ENCODE data around the gene AMPD3. TPM values are rescaled to one million over a fixed set of nuclear protein-coding genes. Genes with fewer than 3 reads are reported as not detected.

AMPD3 gene
- total RNA-seq, 2 experiments from 2014 or later: 13.2 to 14.1 TPM

- no peak for TF ChIP-seq CTCF (IDR thresholded peaks at IDR 0.05)
- Histone ChIP-seq H3K27me3 (ENCODE audit: control insufficient read depth in 1 of 2, insufficient read depth in 2 of 2, low read length in 2 of 2) (no peaks in the 10 kb centered on the region), H3K9me3 (ENCODE audit: control insufficient read depth in 1 of 2, insufficient read depth in 1 of 2, low read length in 2 of 2) (no peaks in the 10 kb centered on the region), H3K4me3 (ENCODE audit: low read length) (no peak overlapping the region), H3K36me3 (ENCODE audit: insufficient read depth, low read length) (peaks cover 87% of the 10 kb centered on the region), H3K4me1 (ENCODE audit: insufficient read depth, low read length) (no peaks in the 10 kb centered on the region), H3K27ac (ENCODE audit: low read depth in 1 of 2, low read length in 2 of 2) (no peak overlapping the region)
- CTCF ChIA-PET: interaction anchor here (1.0 kb wide), 1 partner anchor 43 kb away, joined by 3 read pairs; the partner anchor contains the start of gene RNF141
- ATAC-seq (ENCODE audit: poor library complexity) (no peak), DNase-seq (no peak)
- Mint-ChIP-seq H3K36me3 (ENCODE audit: low read depth) (peaks cover 94% of the 10 kb centered on the region), H3K4me1 (ENCODE audit: low read depth) (no peaks in the 10 kb centered on the region), H3K27me3 (no peaks in the 10 kb centered on the region), H3K27ac (no peak overlapping the region), H3K4me3 (no peak overlapping the region), H3K9me3 (no peaks in the 10 kb centered on the region)
- POLR2A ChIA-PET: no interaction called here
- intact Hi-C loops (cut with DNase I, micrococcal nuclease): no loop called here
Observed at GRCh38 chr11:10498022-10498400, 42.9 kb downstream of the AMPD3 start.

- TF ChIP-seq CTCF (IDR thresholded peaks at IDR 0.05): no peak
- Histone ChIP-seq H3K4me3 (ENCODE audit: low read length) (no peak overlapping the region), H3K4me1 (ENCODE audit: insufficient read depth, low read length) (no peaks in the 10 kb centered on the region), H3K27ac (ENCODE audit: low read depth in 1 of 2, low read length in 2 of 2) (no peak overlapping the region), H3K27me3 (ENCODE audit: control insufficient read depth in 1 of 2, insufficient read depth in 2 of 2, low read length in 2 of 2) (no peaks in the 10 kb centered on the region), H3K9me3 (ENCODE audit: control insufficient read depth in 1 of 2, insufficient read depth in 1 of 2, low read length in 2 of 2) (no peaks in the 10 kb centered on the region), H3K36me3 (ENCODE audit: insufficient read depth, low read length) (peaks cover 87% of the 10 kb centered on the region)
- POLR2A ChIA-PET: no interaction called here
- no peak overlapping the region for H3K4me3 Mint-ChIP-seq
- H3K27ac Mint-ChIP-seq: no peak overlapping the region
- intact Hi-C loops (cut with DNase I, micrococcal nuclease): no loop called here
- CTCF ChIA-PET: interaction anchor here (1.0 kb wide), 1 partner anchor 43 kb away, joined by 3 read pairs; the partner anchor contains the start of gene RNF141
- no peaks in the 10 kb centered on the region for H3K4me1 Mint-ChIP-seq (ENCODE audit: low read depth)
- peaks cover 91% of the 10 kb centered on the region for H3K36me3 Mint-ChIP-seq (ENCODE audit: low read depth)
- H3K9me3 Mint-ChIP-seq: no peaks in the 10 kb centered on the region
- DNase-seq (no peak), ATAC-seq (ENCODE audit: poor library complexity) (no peak)
- H3K27me3 Mint-ChIP-seq: no peaks in the 10 kb centered on the region
Observed at GRCh38 chr11:10498426-10499250, 43.6 kb downstream of the AMPD3 start.

GRCh38 chr11:10499452-10499851 is 44.4 kb downstream of the AMPD3 start:
- Mint-ChIP-seq H3K4me1 (ENCODE audit: low read depth) (no peaks in the 10 kb centered on the region), H3K27ac (no peak overlapping the region), H3K27me3 (no peaks in the 10 kb centered on the region), H3K9me3 (no peaks in the 10 kb centered on the region), H3K4me3 (no peak overlapping the region), H3K36me3 (ENCODE audit: low read depth) (peaks cover 83% of the 10 kb centered on the region)
- H3K36me3 ChIP-seq (ENCODE audit: insufficient read depth, low read length): peaks cover 87% of the 10 kb centered on the region
- intact Hi-C loops (cut with DNase I, micrococcal nuclease): no loop called here
- no peak for TF ChIP-seq CTCF (IDR thresholded peaks at IDR 0.05)
- no peaks in the 10 kb centered on the region for H3K27me3 ChIP-seq (ENCODE audit: control insufficient read depth in 1 of 2, insufficient read depth in 2 of 2, low read length in 2 of 2)
- no peaks in the 10 kb centered on the region for H3K9me3 ChIP-seq (ENCODE audit: control insufficient read depth in 1 of 2, insufficient read depth in 1 of 2, low read length in 2 of 2)
- no peak for ATAC-seq (ENCODE audit: poor library complexity)
- H3K4me1 ChIP-seq (ENCODE audit: insufficient read depth, low read length): no peaks in the 10 kb centered on the region
- DNase-seq: no peak
- ChIA-PET POLR2A (no interaction called here), CTCF (no interaction called here)
- H3K4me3 ChIP-seq (ENCODE audit: low read length): no peak overlapping the region
- H3K27ac ChIP-seq (ENCODE audit: low read depth in 1 of 2, low read length in 2 of 2): no peak overlapping the region

All from CD4-positive, alpha-beta T cell (primary cell).